Activated CD8-positive, alpha-beta memory T cell treated with anti-CD3 and anti-CD28 coated beads for 36 hours (primary cell): ENCODE measurements around the gene SHMT1. TPM values are rescaled to one million over a fixed set of nuclear protein-coding genes. Genes with fewer than 3 reads are reported as not detected.
"Not testable (repeated sequence)": the region's sequence is repeated elsewhere in the genome, so short reads cannot be mapped to it uniquely, and the experiment has no call there.

Experiments used
- CTCF ChIA-PET: fragments of 350-600 bp; sonication (Branson Sonifier 250); formaldehyde crosslinking; loops from one replicate; lab custom pipeline; 2021; ENCODE audit warnings: antibody characterized with exemption; lab: Charles Lee
- POLR2A ChIA-PET: fragments of 350-600 bp; sonication (Branson Sonifier 250); formaldehyde crosslinking; loops from one replicate; lab custom pipeline; 2021; ENCODE audit warnings: antibody characterized with exemption; lab: Charles Lee
- total RNA-seq, 2 experiments: library from RNA; stranded (reverse); gene quantifications; one replicate each; pipeline ENCODE4 v1.2.3, GENCODE V29; 2021

Gene SHMT1
- total RNA-seq, 2 experiments from 2014 or later, result 49.6 to 50.4 TPM

DNA sequence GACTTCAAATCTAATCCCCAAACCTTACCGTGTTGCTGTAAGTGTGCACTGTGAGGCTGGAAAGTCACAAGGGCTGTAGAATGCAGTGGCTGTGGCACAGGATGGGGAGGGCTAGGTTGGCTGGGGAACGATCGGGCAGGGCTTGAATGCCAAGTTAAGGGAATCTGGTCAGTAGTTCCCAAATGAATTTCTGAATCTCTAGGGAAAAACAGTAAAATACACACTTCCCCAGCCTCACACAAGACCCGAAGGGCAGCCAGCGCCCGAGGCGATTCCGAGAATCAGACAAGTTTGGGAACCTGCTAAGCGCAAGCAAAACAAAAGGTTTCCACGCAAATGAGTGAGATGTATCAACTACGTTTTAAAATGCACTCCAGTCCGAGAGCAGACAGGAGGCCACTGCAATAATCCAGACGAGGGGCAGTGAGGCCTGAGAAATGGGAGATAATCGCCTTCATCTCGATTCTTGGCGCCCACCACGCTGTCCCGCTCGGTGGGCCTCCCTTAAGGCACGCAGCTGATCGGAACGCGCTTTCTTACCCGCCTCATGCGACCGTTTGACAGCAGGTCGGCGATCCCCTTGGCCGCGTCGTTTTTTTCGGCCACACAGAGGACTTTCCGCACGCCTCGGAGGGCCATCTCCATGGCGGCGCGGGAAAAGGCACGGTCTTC is 49.2 kb downstream of the SHMT1 start:
- CTCF ChIA-PET, result interaction anchor here (1.0 kb wide), 1 partner anchor 65 kb away, joined by 4 read pairs; no protein-coding TSS in a partner anchor
- POLR2A ChIA-PET, result interaction anchor here (0.6 to 1.6 kb wide), 2 partner anchors 55 to 131 kb away, joined by 3 to 5 read pairs; partner anchors contain the start of gene ALKBH5

- ChIA-PET POLR2A (no interaction called here), CTCF (no interaction called here)
Observed at GRCh38 chr17:18309202-18309601, 54.1 kb downstream of the SHMT1 start.

DNA sequence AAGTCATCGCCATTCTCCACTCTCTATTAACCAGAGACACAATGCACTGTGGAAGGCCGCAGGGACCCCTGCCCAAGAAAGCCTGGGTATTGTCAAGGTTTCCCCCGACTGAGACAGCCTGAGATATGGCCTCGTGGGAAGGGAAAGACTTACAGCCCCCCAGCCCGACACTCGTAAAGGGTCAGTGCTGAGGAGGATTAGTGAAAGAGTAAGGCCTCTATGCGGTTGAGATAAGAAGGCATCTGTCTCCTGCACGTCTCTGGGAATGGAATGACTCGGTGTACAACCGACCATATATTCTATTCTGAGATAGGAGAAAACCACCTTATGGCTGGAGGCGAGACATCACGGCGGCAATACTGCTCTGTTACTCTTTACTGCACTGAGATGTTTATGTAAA is 60.1 kb downstream of the SHMT1 start:
- POLR2A ChIA-PET, result not testable (repeated sequence)
- CTCF ChIA-PET, result interaction anchor here (0.6 kb wide), 1 partner anchor 190 kb away, joined by 4 read pairs; no protein-coding TSS in a partner anchor

- ChIA-PET CTCF (no interaction called here), POLR2A (no interaction called here)
Observed at GRCh38 chr17:18300725-18301480, 62.4 kb downstream of the SHMT1 start.

DNA sequence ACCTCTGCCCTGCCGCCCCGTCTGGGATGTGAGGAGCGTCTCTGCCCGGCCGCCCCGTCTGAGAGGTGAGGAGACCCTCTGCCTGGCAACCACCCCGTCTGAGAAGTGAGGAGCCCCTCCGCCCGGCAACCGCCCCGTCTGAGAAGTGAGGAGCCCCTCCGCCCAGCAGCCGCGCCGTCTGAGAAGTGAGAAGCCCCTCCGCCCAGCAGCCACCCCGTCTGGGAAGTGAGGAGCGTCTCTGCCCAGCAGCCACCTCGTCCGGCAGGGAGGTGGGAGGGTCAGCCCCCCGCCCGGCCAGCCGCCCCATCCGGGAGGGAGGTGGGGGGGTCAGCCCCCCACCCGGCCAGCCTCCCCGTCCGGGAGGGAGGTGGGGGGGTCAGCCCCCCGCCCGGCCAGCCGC is 65.3 kb downstream of the SHMT1 start:
- POLR2A ChIA-PET, CTCF ChIA-PET: not testable (repeated sequence)

DNA sequence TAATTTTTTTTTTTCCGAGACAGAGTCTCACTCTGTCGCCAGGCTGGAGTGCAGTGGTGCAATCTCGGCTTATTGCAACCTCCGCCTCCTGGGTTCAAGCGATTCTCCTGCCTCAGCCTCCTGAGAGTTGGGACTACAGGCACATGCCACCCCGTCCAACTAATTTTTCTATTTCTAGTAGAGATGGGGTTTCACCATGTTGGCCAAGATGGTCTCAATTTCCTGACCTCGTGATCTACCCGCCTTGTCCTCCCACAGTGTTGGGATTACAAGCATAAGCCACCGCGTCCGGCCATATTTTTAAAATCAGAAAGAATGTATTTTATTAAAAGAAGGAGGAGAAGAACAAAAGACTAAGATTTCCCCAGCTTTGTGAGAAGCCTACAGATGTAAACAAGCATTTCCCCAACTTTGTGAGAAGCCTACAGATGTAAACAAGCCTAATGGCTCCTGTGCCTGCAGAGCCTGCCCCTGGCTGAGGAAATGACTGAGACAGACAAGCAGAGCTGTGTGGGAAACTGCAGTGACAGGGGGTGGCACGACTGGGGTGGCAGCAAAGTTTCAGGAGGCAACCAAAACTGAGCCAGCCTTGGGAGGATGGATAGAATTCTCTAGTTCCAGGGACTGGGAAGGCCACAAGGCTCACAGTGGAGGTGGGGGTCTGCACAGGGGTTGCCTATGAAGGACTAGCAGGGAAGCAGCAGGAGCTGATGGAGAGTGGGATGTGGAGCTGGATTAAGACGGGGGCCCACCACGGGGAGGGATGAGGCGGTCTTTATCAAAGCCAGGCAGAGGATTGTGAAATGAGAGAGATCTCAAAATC is 71.4 kb downstream of the SHMT1 start:
- CTCF ChIA-PET, result no interaction called here
- POLR2A ChIA-PET, result no interaction called here

GRCh38 chr17:18285296-18285695 is 78.1 kb downstream of the SHMT1 start:
- ChIA-PET CTCF (interaction anchor here (0.7 kb wide), 1 partner anchor 50 kb away, joined by 4 read pairs; no protein-coding TSS in a partner anchor), POLR2A (no interaction called here)

DNA sequence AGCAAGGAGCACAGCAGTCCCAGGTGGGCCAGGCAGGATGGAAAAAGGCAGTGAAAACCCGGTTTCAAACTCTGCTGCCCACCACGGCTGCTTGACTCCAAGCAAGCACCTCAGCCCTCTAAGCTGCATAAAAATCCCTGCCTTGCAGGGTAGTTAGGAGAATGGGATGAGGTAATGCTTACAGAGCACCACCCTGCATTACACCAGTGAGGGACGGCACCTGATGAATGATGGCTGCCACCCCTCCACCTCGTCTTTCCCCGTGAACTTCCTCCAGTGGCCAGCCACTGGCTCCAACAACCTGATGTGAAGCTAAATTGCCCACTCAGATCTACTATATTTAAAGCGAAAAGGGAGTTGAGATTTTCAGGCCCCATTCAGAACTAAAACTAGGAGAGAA is 81.6 kb downstream of the SHMT1 start:
- ChIA-PET POLR2A (interaction anchor here (0.6 kb wide), 1 partner anchor 52 kb away, joined by 3 read pairs; no protein-coding TSS in a partner anchor), CTCF (no interaction called here)

- ChIA-PET POLR2A (no interaction called here), CTCF (no interaction called here)
Observed at GRCh38 chr17:18280766-18281371, 82.5 kb downstream of the SHMT1 start.

DNA sequence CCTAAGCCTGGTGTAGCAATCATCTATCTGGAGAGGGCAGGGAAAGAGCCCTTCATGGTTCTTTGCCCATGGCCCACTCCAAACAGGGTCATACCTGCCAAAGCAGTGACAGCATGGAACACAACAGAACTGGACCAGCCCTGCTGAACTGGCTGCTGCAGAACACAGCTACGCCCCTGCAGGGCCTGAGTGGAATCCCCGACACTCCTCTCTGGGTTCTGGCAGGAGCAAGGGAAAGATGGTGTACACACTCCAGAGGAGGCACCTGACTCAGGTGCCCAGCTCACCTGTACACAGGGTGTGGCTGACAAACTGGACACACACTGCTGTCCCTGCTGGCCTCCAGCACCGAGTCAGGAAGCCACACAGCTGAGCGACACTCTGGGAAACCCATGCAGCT is 83.1 kb downstream of the SHMT1 start:
- POLR2A ChIA-PET, result no interaction called here
- CTCF ChIA-PET, result no interaction called here

- CTCF ChIA-PET, result no interaction called here
- POLR2A ChIA-PET, result no interaction called here
Observed at GRCh38 chr17:18278867-18279266, 84.5 kb downstream of the SHMT1 start.

Other genes with a start within 250 kb of the SHMT1 start
- 100 to 1,000 TPM; 173 TPM for gene ALKBH5, start 179.7 kb downstream of the SHMT1 start, total RNA-seq
- gene LLGL1, start 137.9 kb downstream of the SHMT1 start, total RNA-seq, result 10 to 100 TPM; 23.6 to 24.9 TPM
- 100 to 1,000 TPM; 264 to 279 TPM for gene FLII, start 104.8 kb downstream of the SHMT1 start, total RNA-seq
- 1 to 10 TPM; 4.3 to 4.4 TPM for gene MIEF2, start 102.9 kb downstream of the SHMT1 start, total RNA-seq
- gene TOP3A, start 48.6 kb downstream of the SHMT1 start, total RNA-seq, result 10 to 100 TPM; 68.5 to 72.4 TPM
- gene SMCR8, start 48.3 kb downstream of the SHMT1 start, total RNA-seq, result 10 to 100 TPM; 21.5 to 21.6 TPM
- gene EVPLL, start 14.2 kb upstream of the SHMT1 start, total RNA-seq, result not detected
- not detected for gene LGALS9C, start 113.2 kb upstream of the SHMT1 start, total RNA-seq